Neural crest cell (in vitro differentiated cells): Measurements from ENCODE around the gene GZMB. TPM values are rescaled to one million over a fixed set of nuclear protein-coding genes. Genes with fewer than 3 reads are reported as not detected.

Experiments used
- DNase-seq: peaks from one replicate; pipeline ENCODE4 v3.0.0; 2021; ENCODE audit warnings: low read depth, mixed read lengths, low spot score
- H3K27ac Mint-ChIP-seq: one replicate; pipeline ENCODE4 v1.8.0; 2021; ENCODE audit warnings: mild to moderate bottlenecking, mixed read lengths; ENCODE audit not compliant: unreplicated experiment
- H3K27me3 Mint-ChIP-seq: 2 replicates; pipeline ENCODE4 v1.8.0; 2021; ENCODE audit warnings: low read depth, mild to moderate bottlenecking, mixed read lengths
- H3K36me3 Mint-ChIP-seq: 2 replicates; pipeline ENCODE4 v1.8.0; 2021; ENCODE audit warnings: low read depth, mild to moderate bottlenecking, mixed read lengths
- H3K4me1 Mint-ChIP-seq: 2 replicates; pipeline ENCODE4 v1.8.0; 2021; ENCODE audit warnings: mixed read lengths
- H3K4me3 Mint-ChIP-seq: one replicate; pipeline ENCODE4 v1.8.0; 2021; ENCODE audit warnings: mild to moderate bottlenecking, mixed read lengths
- H3K9me3 Mint-ChIP-seq: 2 replicates; pipeline ENCODE4 v1.8.0; 2021; ENCODE audit warnings: mixed read lengths
- total RNA-seq: library from RNA; stranded (reverse); gene quantifications from 2 replicates; pipeline ENCODE4 v1.2.1, GENCODE V29; 2021
- TF ChIP-seq, protein P1 (sequence below): fragments of 200-600 bp; sonication (generic); conservative IDR thresholded peaks from 2 replicates; pipeline ENCODE4 v1.5.0; 2021; ENCODE audit warnings: antibody characterized with exemption, mild to moderate bottlenecking

GZMB gene
- total RNA-seq, 1 donor from 2014 or later = not detected

DNA sequence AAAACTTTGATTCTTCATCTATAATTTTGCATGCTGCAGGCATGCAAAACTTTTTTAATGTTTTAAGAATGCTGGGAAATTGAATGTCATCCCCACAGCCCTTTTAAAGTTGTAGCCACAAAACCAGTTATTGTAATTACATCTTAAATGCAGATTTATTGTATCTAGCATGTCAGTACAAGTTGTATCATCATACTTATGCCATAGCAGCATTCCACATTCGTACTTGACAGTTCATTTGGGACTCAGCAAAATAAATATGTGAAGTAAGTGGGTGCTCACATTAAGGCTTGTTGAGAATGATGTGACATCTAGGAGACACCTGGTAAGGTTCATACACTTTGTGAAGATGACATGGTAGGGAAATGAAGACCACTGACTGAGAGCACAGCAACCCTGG lies 44.0 kb upstream of the GZMB start:
- TF ChIP-seq, protein P1, sequence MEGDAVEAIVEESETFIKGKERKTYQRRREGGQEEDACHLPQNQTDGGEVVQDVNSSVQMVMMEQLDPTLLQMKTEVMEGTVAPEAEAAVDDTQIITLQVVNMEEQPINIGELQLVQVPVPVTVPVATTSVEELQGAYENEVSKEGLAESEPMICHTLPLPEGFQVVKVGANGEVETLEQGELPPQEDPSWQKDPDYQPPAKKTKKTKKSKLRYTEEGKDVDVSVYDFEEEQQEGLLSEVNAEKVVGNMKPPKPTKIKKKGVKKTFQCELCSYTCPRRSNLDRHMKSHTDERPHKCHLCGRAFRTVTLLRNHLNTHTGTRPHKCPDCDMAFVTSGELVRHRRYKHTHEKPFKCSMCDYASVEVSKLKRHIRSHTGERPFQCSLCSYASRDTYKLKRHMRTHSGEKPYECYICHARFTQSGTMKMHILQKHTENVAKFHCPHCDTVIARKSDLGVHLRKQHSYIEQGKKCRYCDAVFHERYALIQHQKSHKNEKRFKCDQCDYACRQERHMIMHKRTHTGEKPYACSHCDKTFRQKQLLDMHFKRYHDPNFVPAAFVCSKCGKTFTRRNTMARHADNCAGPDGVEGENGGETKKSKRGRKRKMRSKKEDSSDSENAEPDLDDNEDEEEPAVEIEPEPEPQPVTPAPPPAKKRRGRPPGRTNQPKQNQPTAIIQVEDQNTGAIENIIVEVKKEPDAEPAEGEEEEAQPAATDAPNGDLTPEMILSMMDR = no peak
- Mint-ChIP-seq H3K36me3 (no peaks in the 10 kb centered on the region), H3K9me3 (no peaks in the 10 kb centered on the region), H3K27me3 (peaks cover 79% of the 10 kb centered on the region), H3K27ac (no peak overlapping the region), H3K4me1 (peaks cover 3% of the 10 kb centered on the region), H3K4me3 (no peak overlapping the region)
- no peak for DNase-seq

DNA sequence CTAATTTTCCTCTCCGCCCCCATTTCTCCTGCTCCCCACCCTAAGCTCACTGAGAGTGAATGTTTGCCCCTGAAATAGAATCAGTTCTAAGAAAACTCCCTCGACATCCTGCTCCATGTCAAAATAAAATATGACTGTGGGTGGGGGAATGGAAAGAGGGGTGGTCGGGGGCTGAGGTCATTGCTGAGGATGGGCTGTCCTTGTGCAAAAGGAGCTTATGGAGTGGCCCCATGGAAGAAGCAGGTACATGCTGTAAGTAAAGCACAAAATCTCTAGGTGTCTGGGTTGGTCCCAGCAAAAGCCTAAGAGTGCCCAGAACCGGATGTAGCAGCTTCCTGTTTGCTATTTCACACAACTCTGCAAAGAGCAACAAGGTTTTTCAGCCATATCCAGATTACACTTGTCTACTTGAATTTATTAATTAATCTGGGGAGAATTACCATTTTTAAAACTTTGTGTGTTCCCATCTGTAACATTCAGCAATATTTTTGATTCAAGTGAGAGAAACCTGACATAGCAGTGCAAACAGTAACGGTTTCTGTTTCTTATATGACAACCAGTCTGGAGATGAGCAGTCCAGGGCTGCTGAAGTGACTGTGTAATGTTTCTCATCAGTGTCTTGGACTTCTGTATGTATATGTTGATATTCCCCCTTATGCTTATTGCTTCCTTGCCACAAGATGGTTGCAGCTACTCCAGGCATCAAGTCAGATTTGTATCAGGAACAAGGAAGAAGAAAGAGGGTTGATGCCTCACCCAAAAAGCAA lies 40.4 kb upstream of the GZMB start:
- Mint-ChIP-seq H3K4me1 (peaks cover 3% of the 10 kb centered on the region), H3K36me3 (no peaks in the 10 kb centered on the region), H3K27ac (no peak overlapping the region), H3K4me3 (no peak overlapping the region), H3K9me3 (no peaks in the 10 kb centered on the region), H3K27me3 (peaks cover 84% of the 10 kb centered on the region)
- DNase-seq = no peak
- TF ChIP-seq, protein P1 = no peak

DNA sequence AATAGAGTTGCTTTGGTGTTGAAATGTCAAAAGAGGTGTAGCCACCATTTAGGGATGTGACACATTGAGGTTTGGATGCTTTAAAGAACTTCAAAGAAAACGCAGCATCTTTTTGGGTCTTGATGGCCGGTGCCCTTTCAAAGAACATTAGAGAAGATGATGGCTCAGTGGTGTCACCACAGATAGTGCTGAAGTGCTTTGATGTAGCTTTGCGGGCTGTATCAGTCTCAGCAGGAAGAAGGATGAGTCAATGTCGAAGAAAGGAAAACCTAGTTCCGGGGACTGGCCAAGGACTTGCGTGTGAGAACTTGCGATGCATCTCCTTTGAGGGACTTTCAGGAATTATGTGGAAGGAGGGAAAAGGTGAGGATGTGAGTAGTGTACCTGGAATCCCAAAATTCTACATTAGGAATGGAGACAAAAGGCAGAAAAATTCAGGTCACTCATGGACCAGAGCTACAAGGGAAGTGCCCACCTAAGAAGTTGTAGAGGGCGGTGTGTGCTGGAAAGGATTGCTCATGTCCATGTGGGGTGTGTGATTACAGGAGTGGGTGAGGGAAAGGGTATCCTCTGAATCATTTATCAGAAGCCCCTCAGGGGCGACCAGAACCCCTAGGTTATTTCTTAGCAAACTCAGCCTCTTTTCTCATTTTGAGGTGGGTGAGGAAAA lies 39.7 kb upstream of the GZMB start:
- H3K4me1 Mint-ChIP-seq = peaks cover under 1% of the 10 kb centered on the region
- TF ChIP-seq, protein P1 = no peak
- H3K27ac Mint-ChIP-seq = no peak overlapping the region
- H3K9me3 Mint-ChIP-seq = no peaks in the 10 kb centered on the region
- H3K4me3 Mint-ChIP-seq = no peak overlapping the region
- H3K27me3 Mint-ChIP-seq = peaks cover 84% of the 10 kb centered on the region
- DNase-seq = no peak
- H3K36me3 Mint-ChIP-seq = no peaks in the 10 kb centered on the region

DNA sequence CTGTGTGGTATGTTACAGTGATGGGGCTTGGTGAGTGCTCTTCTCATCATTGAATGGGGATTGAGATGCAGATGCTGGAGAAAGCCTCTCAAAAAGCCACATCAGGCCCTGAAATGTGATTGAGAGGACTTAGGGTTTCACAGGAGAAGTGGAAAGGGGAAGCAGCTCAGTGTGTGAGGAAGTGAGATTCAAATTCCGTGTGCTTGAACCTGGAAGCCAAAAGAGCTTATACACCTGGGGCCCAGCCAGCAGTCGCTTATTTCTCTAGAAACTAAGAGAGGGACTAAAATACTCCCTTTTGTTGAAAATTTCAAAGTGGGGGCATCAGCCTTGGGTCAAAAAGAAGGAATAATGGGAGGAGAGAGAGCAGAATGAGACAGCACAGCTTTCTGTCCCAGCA lies 39.1 kb upstream of the GZMB start:
- H3K4me1 Mint-ChIP-seq = no peaks in the 10 kb centered on the region
- no peaks in the 10 kb centered on the region for H3K9me3 Mint-ChIP-seq
- TF ChIP-seq, protein P1 = no peak
- peaks cover 82% of the 10 kb centered on the region for H3K27me3 Mint-ChIP-seq
- H3K36me3 Mint-ChIP-seq = no peaks in the 10 kb centered on the region
- H3K27ac Mint-ChIP-seq = no peak overlapping the region
- no peak overlapping the region for H3K4me3 Mint-ChIP-seq
- DNase-seq = no peak

DNA sequence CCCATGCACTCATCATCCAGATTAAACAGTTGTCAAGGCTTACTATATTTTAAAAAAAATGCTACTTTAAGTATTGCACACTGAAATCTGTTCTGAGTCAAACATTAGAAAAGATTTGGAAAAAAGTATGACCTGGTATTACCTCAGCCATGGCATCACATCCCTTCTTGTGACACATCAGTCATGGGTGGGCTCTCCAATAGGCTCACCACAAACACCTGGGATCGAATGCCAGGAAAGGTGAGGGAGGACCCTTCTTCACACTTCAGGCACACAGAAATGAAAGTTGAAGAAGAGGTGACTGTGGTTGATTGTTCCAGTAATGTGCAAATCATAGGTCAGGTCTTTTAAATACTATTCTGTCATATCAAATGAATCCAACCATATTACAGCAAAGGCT lies 36.6 kb upstream of the GZMB start:
- H3K4me3 Mint-ChIP-seq = no peak overlapping the region
- H3K9me3 Mint-ChIP-seq = no peaks in the 10 kb centered on the region
- no peaks in the 10 kb centered on the region for H3K4me1 Mint-ChIP-seq
- H3K27me3 Mint-ChIP-seq = peaks cover 69% of the 10 kb centered on the region
- no peak for DNase-seq
- TF ChIP-seq, protein P1 = no peak
- no peaks in the 10 kb centered on the region for H3K36me3 Mint-ChIP-seq
- H3K27ac Mint-ChIP-seq = no peak overlapping the region
